Endodermal cell (in vitro differentiated cells): ENCODE measurements around the gene SCARB2. TPM values are rescaled to one million over a fixed set of nuclear protein-coding genes. Genes with fewer than 3 reads are reported as not detected.

Source experiments
- DNase-seq: peaks from one replicate; pipeline ENCODE4 v3.0.0-alpha.2; 2017
- H3K27ac ChIP-seq: 2 replicates; pipeline ENCODE4 v1.5.1; 2013; ENCODE audit warnings: mild to moderate bottlenecking, low read depth, low read length, moderate library complexity
- H3K27me3 ChIP-seq: 2 replicates; pipeline ENCODE4 v1.6.1; 2013; ENCODE audit warnings: mild to moderate bottlenecking, low read length, moderate library complexity; ENCODE audit not compliant: insufficient read depth, control insufficient read depth, poor library complexity, severe bottlenecking
- H3K36me3 ChIP-seq: 2 replicates; pipeline ENCODE4 v1.7.0; 2013; ENCODE audit warnings: mild to moderate bottlenecking, low read length, moderate library complexity; ENCODE audit not compliant: control insufficient read depth, insufficient read depth
- H3K4me1 ChIP-seq: one replicate; pipeline ENCODE4 v1.7.0; 2013; ENCODE audit warnings: low read length; ENCODE audit not compliant: control insufficient read depth, insufficient read depth
- H3K4me3 ChIP-seq: 2 replicates; pipeline ENCODE4 v1.5.1; 2013; ENCODE audit warnings: mild to moderate bottlenecking, low read length, moderate library complexity
- H3K9ac ChIP-seq: 2 replicates; pipeline ENCODE4 v1.6.1; 2013; ENCODE audit warnings: mild to moderate bottlenecking, low read length, moderate library complexity; ENCODE audit not compliant: poor library complexity, severe bottlenecking; ENCODE audit errors: extremely low read depth
- H3K9me3 ChIP-seq: 2 replicates; pipeline ENCODE4 v1.6.1; 2013; ENCODE audit warnings: mild to moderate bottlenecking, low read length, moderate library complexity; ENCODE audit not compliant: control insufficient read depth
- H3K27ac Mint-ChIP-seq: 2 replicates; pipeline ENCODE4 v1.8.0; 2020; ENCODE audit warnings: mixed read lengths
- H3K27me3 Mint-ChIP-seq: 2 replicates; pipeline ENCODE4 v1.8.0; 2021; ENCODE audit warnings: mild to moderate bottlenecking, mixed read lengths; ENCODE audit not compliant: insufficient read depth
- H3K36me3 Mint-ChIP-seq: 2 replicates; pipeline ENCODE4 v1.8.0; 2020; ENCODE audit warnings: low read depth, mixed read lengths
- H3K4me1 Mint-ChIP-seq: 2 replicates; pipeline ENCODE4 v1.8.0; 2020; ENCODE audit warnings: mixed read lengths
- H3K4me3 Mint-ChIP-seq: 2 replicates; pipeline ENCODE4 v1.8.0; 2020; ENCODE audit warnings: mild to moderate bottlenecking, moderate library complexity, mixed read lengths
- H3K9me3 Mint-ChIP-seq: 2 replicates; pipeline ENCODE4 v1.8.0; 2020; ENCODE audit warnings: mild to moderate bottlenecking, mixed read lengths
- CTCF ChIP-seq: fragments of 200-600 bp; sonication (generic); conservative IDR thresholded peaks from 2 replicates; pipeline ENCODE4 v1.5.0; 2021; ENCODE audit warnings: antibody characterized with exemption, mild to moderate bottlenecking
- WGBS, 2 experiments: methylation state at CpG; one replicate each; pipeline versions ENCODE4 v1.1.5 to v1.1.7; 2013; ENCODE audit warnings: missing lambda C conversion rate in 2 of 2, mixed read lengths in 1 of 2; ENCODE audit not compliant: insufficient coverage in 1 of 2, insufficient read length in 1 of 2; 5-methylcytosine and 5-hydroxymethylcytosine counted together
- total RNA-seq, 2 donors: library from RNA; stranded (reverse); fragmentation: NEBNext Ultra II Directional in 1 of 2; extraction: Animal tissue kit (Norgen Biotek cat#: 25700) in 1 of 2; gene quantifications; 2 replicates in 1 of 2; 3 replicates in 1 of 2; pipeline ENCODE4 v1.2.1, GENCODE V29; 2021

The SCARB2 gene
- total RNA-seq, 2 donors from 2014 or later, result 45.8 to 78.5 TPM

GRCh38 chr4:76256968-76257367 lies 43.3 kb upstream of the SCARB2 start:
- Mint-ChIP-seq H3K27ac (no peak overlapping the region), H3K4me3 (no peak overlapping the region), H3K9me3 (no peaks in the 10 kb centered on the region), H3K36me3 (no peaks in the 10 kb centered on the region), H3K27me3 (peaks cover 28% of the 10 kb centered on the region), H3K4me1 (peaks cover 1% of the 10 kb centered on the region)
- no peak overlapping the region for H3K4me3 ChIP-seq
- H3K9me3 ChIP-seq, result no peaks in the 10 kb centered on the region
- peaks cover 23% of the 10 kb centered on the region for H3K27me3 ChIP-seq
- H3K36me3 ChIP-seq, result no peaks in the 10 kb centered on the region
- no peak overlapping the region for H3K9ac ChIP-seq
- H3K4me1 ChIP-seq, result no peaks in the 10 kb centered on the region
- no peak for TF ChIP-seq CTCF
- no peak overlapping the region for H3K27ac ChIP-seq
- WGBS, 2 experiments, result 88 to 100% methylated on average over 1 of the region's 1 CpG
- DNase-seq, result no peak

GRCh38 chr4:76256032-76256431 lies 42.4 kb upstream of the SCARB2 start:
- Mint-ChIP-seq H3K27me3 (peaks cover 35% of the 10 kb centered on the region), H3K4me3 (no peak overlapping the region)
- WGBS, 2 experiments, result 92 to 93% methylated on average over 3 to 6 of the region's 6 CpGs

GRCh38 chr4:76253511-76253910 lies 39.9 kb upstream of the SCARB2 start:
- no peak overlapping the region for H3K27ac Mint-ChIP-seq
- WGBS, 2 experiments, result 81 to 82% methylated on average over 2 to 6 of the region's 6 CpGs
- peaks cover 52% of the 10 kb centered on the region for H3K27me3 Mint-ChIP-seq

More at GRCh38 chr4:76256032-76256431, 42.4 kb upstream of the SCARB2 start:
- H3K36me3 Mint-ChIP-seq, result no peaks in the 10 kb centered on the region
- no peak for DNase-seq
- H3K9me3 Mint-ChIP-seq, result no peaks in the 10 kb centered on the region
- no peak for TF ChIP-seq CTCF
- H3K27ac Mint-ChIP-seq, result no peak overlapping the region
- no peaks in the 10 kb centered on the region for H3K36me3 ChIP-seq
- peaks cover 5% of the 10 kb centered on the region for H3K4me1 Mint-ChIP-seq
- no peaks in the 10 kb centered on the region for H3K4me1 ChIP-seq
- H3K27me3 ChIP-seq, result peaks cover 31% of the 10 kb centered on the region
- H3K4me3 ChIP-seq, result no peak overlapping the region
- H3K27ac ChIP-seq, result no peak overlapping the region
- no peak overlapping the region for H3K9ac ChIP-seq
- no peaks in the 10 kb centered on the region for H3K9me3 ChIP-seq

More at GRCh38 chr4:76253511-76253910, 39.9 kb upstream of the SCARB2 start:
- H3K4me1 ChIP-seq, result no peaks in the 10 kb centered on the region
- H3K4me3 Mint-ChIP-seq, result no peak overlapping the region
- H3K27ac ChIP-seq, result no peak overlapping the region
- H3K27me3 ChIP-seq, result peaks cover 47% of the 10 kb centered on the region
- H3K4me1 Mint-ChIP-seq, result peaks cover 7% of the 10 kb centered on the region
- H3K4me3 ChIP-seq, result no peak overlapping the region
- H3K9me3 ChIP-seq, result no peaks in the 10 kb centered on the region
- H3K9ac ChIP-seq, result no peak overlapping the region
- no peaks in the 10 kb centered on the region for H3K9me3 Mint-ChIP-seq
- H3K36me3 Mint-ChIP-seq, result no peaks in the 10 kb centered on the region
- no peaks in the 10 kb centered on the region for H3K36me3 ChIP-seq
- TF ChIP-seq CTCF, result no peak
- no peak for DNase-seq
